Measurements from ENCODE around the gene PADI4.

The PADI4 gene

DNA sequence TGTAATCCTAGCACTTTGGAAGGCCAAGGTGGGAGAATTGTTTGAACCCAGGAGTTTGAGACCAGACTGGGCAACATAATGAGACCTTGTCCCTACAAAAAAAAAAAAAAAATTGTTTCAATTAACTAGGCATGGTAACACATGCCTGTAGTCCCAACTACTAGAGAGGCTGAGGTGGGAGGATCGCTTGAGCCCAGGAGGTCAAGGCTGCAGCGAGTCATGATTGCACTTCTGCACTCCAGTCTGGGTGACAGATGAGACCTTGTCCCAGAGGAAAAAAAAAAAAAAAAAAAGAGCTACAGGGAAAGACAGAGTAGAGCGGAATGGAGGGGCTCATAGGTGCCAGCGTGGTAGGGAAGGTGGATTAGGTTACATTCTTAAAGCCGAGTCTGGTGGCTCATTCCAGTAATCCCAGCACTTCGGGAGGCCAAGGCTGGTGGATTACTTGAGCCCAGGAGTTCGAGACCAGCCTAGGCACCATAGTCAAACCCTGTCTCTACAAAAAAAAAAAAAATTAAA is 43.0 kb downstream of the PADI4 start:
- TF ChIP-seq, protein P1, sequence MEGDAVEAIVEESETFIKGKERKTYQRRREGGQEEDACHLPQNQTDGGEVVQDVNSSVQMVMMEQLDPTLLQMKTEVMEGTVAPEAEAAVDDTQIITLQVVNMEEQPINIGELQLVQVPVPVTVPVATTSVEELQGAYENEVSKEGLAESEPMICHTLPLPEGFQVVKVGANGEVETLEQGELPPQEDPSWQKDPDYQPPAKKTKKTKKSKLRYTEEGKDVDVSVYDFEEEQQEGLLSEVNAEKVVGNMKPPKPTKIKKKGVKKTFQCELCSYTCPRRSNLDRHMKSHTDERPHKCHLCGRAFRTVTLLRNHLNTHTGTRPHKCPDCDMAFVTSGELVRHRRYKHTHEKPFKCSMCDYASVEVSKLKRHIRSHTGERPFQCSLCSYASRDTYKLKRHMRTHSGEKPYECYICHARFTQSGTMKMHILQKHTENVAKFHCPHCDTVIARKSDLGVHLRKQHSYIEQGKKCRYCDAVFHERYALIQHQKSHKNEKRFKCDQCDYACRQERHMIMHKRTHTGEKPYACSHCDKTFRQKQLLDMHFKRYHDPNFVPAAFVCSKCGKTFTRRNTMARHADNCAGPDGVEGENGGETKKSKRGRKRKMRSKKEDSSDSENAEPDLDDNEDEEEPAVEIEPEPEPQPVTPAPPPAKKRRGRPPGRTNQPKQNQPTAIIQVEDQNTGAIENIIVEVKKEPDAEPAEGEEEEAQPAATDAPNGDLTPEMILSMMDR (IDR thresholded peaks at IDR 0.05; ENCODE audit: low read depth, low read length), result no peak
- no peak for DNase-seq (ENCODE audit: extremely low read depth, low read depth)

DNA sequence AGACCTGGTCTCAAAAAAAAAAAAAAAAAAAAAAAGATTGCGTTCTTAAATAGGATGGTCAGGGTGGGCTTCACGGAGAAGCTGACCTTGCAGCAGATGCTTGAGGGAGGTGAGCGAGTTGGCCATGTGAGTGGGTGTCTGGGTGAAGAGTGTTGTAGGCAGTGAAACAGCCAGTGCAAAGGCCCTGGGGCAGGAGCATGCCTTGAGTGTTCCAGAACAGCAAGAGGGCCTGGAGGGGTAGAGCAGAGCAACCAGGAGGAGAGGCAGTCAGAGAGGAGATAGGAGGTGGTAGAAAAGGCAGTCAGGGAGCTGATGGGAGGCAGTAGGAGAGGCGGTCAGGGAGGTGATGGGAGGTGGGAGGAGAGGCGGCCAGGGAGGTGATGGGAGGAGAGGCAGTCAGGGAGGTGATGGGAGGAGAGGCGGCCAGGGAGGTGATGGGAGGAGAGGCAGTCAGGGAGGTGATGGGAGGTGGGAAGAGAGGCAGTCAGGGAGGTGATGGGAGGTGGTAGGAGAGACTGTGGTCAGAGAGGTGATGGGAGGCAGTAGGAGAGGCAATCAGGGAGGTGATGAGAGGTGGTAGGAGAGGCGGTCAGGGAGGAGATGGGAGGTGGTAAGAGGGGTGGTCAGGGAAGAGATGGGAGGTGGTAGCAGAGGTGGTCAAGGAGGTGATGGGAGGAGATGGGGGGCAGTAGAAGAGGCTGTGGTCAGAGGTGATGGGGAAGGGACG is 43.8 kb downstream of the PADI4 start:
- no peak for DNase-seq (ENCODE audit: extremely low read depth, low read depth)
- TF ChIP-seq, protein P1 (IDR thresholded peaks at IDR 0.05; ENCODE audit: low read depth, low read length), result no peak

DNA sequence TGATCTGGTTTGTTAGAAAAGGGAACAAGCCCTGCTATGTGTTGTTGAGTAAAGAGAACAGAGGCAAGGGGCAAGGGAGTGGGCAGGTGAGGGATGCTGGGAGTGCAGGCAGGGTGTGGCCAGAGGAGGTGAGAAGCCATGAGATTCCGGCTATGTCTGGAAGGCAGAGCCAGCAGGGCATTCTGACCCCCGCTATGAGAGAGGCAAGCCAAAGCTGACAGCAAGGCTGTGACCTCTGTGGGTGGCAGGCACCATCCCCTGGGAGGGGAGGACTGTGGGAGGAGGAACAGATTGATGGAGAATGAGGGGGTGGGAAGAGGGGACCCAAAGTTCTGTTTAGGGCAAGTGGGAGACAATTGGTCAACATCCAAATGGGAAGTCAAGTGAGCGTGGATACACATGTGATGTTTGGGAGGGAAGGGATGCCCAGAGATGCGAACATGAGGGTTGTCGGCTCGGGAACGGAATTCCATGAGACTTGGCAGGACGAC is 44.5 kb downstream of the PADI4 start:
- TF ChIP-seq, protein P1 (IDR thresholded peaks at IDR 0.05; ENCODE audit: low read depth, low read length), result no peak
- DNase-seq (ENCODE audit: extremely low read depth, low read depth), result no peak

DNA sequence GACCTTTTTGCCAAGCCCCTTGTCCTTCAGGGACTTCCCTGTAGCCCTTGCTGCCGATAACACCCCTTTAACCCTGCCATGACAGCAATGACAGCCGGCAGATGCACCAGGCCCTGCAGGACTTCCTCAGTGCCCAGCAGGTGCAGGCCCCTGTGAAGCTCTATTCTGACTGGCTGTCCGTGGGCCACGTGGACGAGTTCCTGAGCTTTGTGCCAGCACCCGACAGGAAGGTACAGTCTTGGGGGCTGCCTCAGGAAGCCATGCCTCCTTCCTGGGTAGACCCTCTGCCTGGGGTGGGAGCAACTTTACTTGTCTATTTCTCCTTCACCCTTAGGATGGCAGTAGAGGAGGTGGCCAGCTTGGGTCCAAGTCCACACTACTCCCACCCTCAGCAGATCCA is 47.9 kb downstream of the PADI4 start:
- TF ChIP-seq, protein P1 (IDR thresholded peaks at IDR 0.05; ENCODE audit: low read depth, low read length), result no peak
- DNase-seq (ENCODE audit: extremely low read depth, low read depth), result no peak

DNA sequence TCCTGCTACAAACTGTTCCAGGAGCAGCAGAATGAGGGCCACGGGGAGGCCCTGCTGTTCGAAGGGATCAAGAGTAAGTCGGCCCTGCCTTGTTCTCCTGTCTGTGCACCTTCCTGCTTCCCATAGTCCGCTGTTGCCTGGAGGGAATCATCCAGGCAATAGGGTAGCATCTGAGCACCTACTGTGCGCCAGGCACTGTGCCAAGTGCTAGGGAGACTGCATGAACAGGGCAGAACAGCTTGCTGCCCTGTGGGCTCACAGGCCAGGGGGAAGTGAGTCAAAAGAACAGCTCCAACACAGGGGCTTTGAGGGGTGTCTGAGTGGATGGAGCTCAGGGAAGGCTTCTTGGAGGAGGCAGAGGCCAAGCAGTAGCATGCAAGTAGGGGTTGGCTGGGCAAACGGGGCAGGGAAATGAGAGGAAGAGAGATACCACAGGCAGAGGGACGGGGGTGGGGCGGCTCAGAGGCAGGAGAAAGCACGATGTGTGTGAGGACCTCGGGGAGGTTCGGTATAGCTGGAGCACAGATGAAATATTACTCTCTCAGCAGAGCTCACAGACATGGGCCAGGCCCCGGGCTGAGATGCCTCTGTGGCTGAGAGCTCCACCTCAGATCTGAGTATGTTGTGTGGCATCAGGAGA is 48.5 kb downstream of the PADI4 start:
- no peak for DNase-seq (ENCODE audit: extremely low read depth, low read depth)
- TF ChIP-seq, protein P1 (IDR thresholded peaks at IDR 0.05; ENCODE audit: low read depth, low read length), result no peak

DNA sequence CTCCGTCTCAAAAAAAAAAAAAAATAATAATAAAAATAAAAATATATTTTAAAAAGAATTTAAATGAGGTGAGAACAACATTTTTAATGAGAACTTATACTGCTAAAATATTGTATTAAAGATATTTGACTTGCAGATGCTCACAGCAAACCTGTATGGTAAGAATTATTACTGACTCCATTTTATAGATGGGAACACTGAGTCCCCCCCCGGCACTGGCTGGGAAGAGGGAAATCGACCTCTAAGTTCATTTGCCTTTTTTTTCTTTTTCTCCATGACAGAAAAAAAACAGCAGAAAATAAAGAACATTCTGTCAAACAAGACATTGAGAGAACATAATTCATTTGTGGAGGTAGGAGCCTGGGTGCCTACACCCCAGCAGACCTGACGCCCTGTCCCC is 50.6 kb downstream of the PADI4 start:
- TF ChIP-seq, protein P1 (IDR thresholded peaks at IDR 0.05; ENCODE audit: low read depth, low read length), result no peak
- no peak for DNase-seq (ENCODE audit: extremely low read depth, low read depth)

DNA sequence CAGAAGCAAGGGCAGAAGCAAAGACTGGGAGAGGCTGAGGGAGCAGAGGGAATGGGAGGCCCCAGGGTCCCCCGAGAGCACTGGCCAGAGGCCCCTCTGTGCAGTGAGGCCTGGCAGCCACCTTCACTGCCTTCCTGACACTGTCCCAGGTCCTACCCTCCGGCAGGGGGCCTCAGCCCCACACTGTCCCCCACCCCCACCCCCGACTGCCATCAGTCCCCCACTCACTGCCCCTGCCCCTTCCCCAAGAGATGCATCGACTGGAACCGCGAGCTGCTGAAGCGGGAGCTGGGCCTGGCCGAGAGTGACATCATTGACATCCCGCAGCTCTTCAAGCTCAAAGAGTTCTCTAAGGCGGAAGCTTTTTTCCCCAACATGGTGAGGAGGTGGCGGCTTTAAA is 51.0 kb downstream of the PADI4 start:
- DNase-seq (ENCODE audit: extremely low read depth, low read depth), result no peak
- TF ChIP-seq, protein P1 (IDR thresholded peaks at IDR 0.05; ENCODE audit: low read depth, low read length), result no peak
